ENCODE results near the gene MRPL24. TPM values are rescaled to one million over a fixed set of nuclear protein-coding genes. Genes with fewer than 3 reads are reported as not detected.

Gene MRPL24
- total RNA-seq, 2 donors from 2014 or later: 45.8 to 50.5 TPM

GRCh38 chr1:156781585-156782186 lies 40.8 kb upstream of the MRPL24 start:
- TF ChIP-seq CTCF (IDR thresholded peaks at IDR 0.05): no peak
- Histone ChIP-seq H3K27ac (no peak overlapping the region), H3K27me3 (no peaks in the 10 kb centered on the region), H3K4me3 (no peak overlapping the region), H3K36me3 (peaks cover 23% of the 10 kb centered on the region), H3K4me1 (peaks cover 0 to 15% of the 10 kb centered on the region in 2 donors), H3K9me3 (no peaks in the 10 kb centered on the region)
- DNase-seq (ENCODE audit: low spot score): no peak

- H3K9me3 ChIP-seq: no peaks in the 10 kb centered on the region
- TF ChIP-seq CTCF (IDR thresholded peaks at IDR 0.05): no peak
- DNase-seq (ENCODE audit: low spot score): no peak
- H3K4me3 ChIP-seq: no peak overlapping the region
- peaks cover 0 to 35% of the 10 kb centered on the region in 2 donors for H3K4me1 ChIP-seq
- H3K27ac ChIP-seq: no peak overlapping the region
- H3K27me3 ChIP-seq: no peaks in the 10 kb centered on the region
- H3K36me3 ChIP-seq: no peaks in the 10 kb centered on the region
Observed at GRCh38 chr1:156777573-156777972, 36.7 kb upstream of the MRPL24 start.

GRCh38 chr1:156776942-156777341 lies 36.1 kb upstream of the MRPL24 start:
- no peak for DNase-seq (ENCODE audit: low spot score)
- no peak overlapping the region for H3K4me3 ChIP-seq
- no peaks in the 10 kb centered on the region for H3K36me3 ChIP-seq
- H3K4me1 ChIP-seq: peaks cover 0 to 41% of the 10 kb centered on the region in 2 donors
- no peaks in the 10 kb centered on the region for H3K27me3 ChIP-seq
- TF ChIP-seq CTCF (IDR thresholded peaks at IDR 0.05): no peak
- no peak overlapping the region for H3K27ac ChIP-seq
- H3K9me3 ChIP-seq: no peaks in the 10 kb centered on the region

GRCh38 chr1:156775799-156776198 lies 34.9 kb upstream of the MRPL24 start:
- Histone ChIP-seq H3K9me3 (no peaks in the 10 kb centered on the region), H3K4me3 (no peak overlapping the region), H3K27ac (no peak overlapping the region), H3K27me3 (no peaks in the 10 kb centered on the region), H3K4me1 (peaks cover 0 to 52% of the 10 kb centered on the region in 2 donors), H3K36me3 (peaks cover 2% of the 10 kb centered on the region)
- no peak for TF ChIP-seq CTCF (IDR thresholded peaks at IDR 0.05)
- no peak for DNase-seq (ENCODE audit: low spot score)

- no peaks in the 10 kb centered on the region for H3K27me3 ChIP-seq
- no peak for TF ChIP-seq CTCF (IDR thresholded peaks at IDR 0.05)
- peaks cover 7% of the 10 kb centered on the region for H3K36me3 ChIP-seq
- DNase-seq (ENCODE audit: low spot score): no peak
- no peak overlapping the region for H3K4me3 ChIP-seq
- H3K27ac ChIP-seq: peak overlapping the region; percentile 21 to 59
- H3K4me1 ChIP-seq: peaks cover 0 to 72% of the 10 kb centered on the region in 2 donors
- no peaks in the 10 kb centered on the region for H3K9me3 ChIP-seq
Observed at GRCh38 chr1:156773607-156774006, 32.7 kb upstream of the MRPL24 start.

Measured in right atrium auricular region (tissue), 2 donors.